AG08395 (cell line): Measurements from ENCODE around the gene FAM177B.
A peak's percentile ranks its signal among the peaks of the same experiment; 100 is the strongest.
"Not testable (repeated sequence)": the region's sequence is repeated elsewhere in the genome, so short reads cannot be mapped to it uniquely, and the experiment has no call there.

Experiments
- DNase-seq: peaks from one replicate; pipeline ENCODE4 v3.0.0; 2012; ENCODE audit warnings: mixed read lengths, low spot score

FAM177B gene

DNA sequence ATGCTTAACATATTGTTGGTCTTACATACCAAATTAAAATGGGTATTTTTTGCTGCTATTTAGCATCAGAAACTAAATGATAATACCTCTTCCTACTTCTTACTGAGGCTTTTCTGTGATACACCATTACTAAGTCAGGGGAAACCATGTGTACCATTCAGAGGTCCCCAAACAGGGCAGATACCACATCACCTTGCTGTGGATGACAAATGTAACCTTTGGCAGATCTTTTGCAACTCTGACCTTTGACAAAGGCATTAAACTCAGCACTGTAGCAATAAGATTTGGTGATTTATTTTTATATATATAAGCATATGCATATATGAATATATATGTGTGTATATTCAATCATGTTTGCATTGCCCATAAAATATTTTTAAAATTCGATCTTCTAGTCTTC is 2.9 kb downstream of the FAM177B start:
- no peak for DNase-seq

DNA sequence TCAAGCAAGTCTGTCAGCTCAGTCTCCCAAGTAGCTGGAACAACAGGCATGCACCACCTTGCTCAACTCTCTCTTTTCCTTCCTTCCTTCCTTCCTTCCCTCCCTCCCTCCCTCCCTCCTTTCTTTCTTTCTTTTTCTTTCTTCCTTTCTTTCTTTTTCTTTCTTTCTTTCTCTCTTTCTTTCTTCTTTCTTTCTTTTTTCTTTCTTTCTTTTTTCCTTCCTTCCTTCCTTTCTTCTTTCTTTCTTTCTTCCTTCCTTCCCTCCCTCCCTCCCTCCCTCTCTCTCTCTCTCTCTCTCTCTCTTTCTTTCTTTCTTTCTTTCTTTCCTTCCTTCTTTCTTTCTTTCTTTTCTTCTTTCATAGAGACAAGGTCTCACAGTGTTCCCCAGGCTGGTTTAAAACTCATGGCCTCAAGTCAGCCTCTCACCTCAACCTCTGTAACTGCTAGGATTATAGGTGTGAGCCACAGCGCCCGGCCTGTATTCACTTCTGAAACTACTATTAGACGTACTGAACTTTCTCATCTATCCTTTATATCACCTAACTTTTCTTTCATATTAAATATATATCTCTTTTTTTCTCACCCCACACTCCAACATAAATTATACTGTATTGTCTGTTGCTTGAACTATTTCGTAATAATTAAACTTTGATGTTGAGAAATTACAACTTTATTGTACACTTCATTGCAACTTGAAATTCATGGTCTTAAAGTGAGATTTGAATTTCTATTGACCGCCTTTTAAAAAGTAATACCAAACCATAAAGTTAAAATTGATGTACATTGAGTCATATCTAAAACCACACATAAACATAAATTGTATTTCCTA is 4.8 kb downstream of the FAM177B start:
- DNase-seq = not testable (repeated sequence)

DNA sequence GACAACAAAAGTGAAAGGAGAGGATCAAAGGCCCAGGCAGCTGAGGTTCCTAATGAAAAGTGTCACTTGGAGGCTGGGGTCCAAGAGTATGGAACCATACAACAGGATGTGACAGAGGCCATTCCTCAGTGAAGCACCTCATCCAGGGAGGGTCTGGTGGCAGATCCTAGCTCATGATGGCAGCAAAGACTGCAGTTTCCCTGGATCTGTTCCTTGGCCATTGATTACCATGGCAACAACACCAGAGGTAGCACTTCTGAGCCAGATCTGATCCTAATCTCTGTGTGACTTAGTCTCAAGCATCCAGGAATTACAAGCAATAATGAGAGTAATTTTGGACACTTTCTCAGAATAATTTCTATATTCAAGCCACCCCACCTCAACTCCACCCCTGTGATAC is 12.9 kb downstream of the FAM177B start:
- DNase-seq = no peak

DNA sequence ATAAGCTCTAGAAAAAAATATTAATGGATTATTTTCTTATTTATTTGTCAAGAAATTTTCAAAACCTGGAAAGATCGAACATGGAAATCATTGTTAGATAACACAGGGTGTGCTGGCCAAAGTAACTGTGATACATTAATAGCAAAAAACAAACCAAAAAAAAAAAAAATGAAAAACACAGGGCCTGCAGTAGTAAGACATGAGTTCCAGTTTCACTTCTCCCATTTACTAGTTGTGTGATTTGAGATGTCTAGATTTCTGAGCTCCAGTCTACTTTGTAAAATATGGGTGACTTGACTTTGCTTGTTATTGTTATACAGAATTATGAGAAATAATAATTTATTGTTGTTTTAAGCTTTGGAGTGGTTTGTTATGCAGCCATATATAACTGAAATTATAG is 13.6 kb downstream of the FAM177B start:
- no peak for DNase-seq

DNA sequence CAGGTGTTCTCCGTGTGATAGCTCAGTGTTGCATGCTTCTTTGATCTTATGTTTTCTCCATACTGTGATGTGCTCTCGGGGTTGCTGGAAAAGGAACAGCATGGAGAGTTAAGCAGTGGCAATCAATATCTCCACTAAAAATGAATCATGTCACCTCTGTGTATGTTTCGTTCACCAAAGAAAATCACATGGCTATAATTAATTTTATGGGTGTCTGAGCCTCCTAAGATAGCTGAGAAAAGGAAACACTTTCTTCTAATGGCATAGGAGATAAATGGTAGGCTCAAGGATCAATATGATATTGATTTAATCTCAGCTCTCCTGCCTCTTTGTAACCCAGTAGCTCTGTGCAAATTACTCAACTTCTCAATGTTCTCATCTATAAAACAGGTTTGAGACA is 14.3 kb downstream of the FAM177B start:
- no peak for DNase-seq

DNA sequence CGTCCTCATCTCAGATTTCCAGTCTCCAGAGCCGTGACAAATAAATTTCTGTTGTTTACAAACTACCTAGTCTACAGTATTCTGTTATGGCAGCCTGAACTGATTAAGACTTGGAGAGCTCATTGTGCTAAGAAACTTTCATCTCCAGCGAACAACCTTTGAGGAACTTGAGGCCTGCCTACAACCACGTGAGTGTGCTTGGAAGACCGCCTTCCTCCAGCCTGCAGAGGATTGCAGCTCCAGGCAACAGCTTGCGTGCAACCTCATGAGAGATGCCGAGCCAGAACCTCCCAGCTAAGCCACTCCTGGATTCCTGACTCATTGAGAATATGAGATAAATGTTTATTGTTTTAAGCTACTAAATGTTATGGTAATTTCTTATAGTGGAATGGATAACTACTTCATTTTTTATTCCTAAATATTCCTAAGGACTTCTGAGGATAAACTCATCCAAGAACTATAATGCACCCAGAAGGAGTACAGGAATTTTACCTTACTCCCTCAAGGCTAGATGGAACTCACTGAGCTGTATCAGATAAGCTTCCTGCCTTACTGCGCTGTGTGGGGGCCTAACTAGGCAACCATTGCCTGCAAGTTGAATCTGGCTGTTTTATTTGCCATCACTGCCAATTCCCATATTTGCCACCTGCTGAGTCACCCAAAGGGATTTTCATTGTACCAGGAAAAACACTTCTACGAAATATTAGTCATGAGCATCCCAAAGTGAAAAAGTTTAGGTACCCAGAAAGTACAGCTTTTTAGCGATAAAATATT is 17.6 kb downstream of the FAM177B start:
- DNase-seq = peak; percentile 89

DNA sequence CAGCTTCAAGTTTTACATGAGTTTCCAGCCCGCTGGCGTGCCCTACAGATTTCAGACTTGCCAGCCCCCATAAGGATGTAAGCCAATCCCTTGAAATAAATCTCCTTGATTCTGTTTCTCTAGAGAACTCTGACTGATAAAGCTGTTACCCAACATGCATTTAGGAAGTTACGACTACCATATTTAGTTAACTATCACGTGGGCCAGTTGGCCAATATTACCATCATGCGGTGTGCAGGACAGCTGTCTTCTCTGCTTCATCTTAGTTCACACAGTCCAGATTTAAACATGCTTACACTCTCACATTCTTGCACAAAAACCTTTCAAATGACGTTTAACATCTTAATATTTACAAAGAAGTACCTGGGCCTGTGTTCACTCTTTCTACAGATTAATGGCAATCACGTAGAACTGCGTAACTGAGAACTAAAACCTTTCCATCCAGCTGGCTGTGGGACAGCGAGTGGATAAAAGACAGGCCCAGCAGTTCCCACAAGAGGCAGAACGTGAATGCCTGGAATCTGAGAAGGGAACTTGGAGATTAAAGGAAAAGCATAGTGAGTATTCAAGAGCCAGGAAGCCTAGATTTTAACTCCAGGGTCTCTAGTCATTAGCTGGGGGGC is 20.8 kb downstream of the FAM177B start:
- no peak for DNase-seq

DNA sequence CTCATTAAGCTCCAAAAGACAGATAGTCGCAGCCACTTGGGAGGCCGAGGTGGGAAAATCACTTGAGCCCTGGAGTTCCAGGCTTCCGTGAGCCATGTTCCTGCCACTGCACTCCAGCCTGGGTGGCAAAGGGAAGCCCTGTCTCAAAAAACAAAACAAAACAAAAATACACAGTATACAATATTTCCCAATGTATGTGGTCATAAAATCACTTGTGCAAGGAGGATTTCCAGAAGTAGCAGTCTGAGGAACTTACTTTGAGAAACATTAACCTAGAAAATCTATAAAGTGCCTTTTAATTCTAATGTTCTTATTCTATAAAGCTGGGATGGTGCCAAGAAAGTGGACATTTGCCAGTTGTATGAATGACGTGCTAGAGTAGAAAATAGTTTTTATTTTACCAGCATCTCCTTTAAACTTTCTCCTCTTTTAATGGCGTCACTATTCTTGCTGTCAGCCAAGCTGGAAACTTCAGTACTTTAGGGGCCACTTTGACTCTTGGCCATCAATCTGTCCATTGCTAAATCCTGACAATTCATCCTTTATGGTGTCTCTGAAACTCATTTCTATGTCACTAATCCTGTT is 22.5 kb downstream of the FAM177B start:
- DNase-seq = no peak

DNA sequence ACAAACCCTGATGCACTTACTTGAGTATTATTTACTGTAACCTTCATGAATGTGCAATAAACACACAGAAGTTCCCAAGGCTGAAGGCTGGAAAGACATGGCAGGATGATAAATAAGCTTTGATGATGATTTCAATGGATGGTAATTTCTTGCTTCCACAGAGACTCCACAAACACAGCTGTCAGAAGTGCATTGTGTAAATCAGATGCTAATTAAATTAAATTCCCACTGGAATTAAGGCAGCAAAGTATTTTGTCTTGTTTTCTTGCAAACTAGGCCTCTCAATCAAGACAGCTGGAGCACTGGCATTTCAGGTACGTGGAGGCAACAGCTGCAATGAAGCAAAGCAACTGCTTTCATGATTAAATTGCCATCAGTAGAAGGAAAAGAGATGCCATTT is 24.1 kb downstream of the FAM177B start:
- no peak for DNase-seq

DNA sequence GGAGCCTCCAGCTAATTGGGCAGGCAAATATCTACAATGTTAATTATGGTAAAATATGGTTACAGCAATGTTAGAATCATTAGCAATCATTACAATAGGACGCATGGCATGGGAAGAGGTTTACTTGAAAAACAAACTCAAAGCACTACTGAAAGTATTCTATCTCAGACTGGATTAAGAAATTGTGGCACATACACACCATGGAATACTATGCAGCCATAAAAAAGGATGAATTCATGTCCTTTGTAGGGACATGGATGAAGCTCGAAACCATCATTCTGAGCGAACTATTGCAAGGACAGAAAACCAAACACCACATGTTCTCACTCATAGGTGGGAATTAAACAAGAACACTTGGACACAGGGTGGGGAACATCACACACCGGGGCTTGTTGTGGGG is 25.2 kb downstream of the FAM177B start:
- not testable (repeated sequence) for DNase-seq

DNA sequence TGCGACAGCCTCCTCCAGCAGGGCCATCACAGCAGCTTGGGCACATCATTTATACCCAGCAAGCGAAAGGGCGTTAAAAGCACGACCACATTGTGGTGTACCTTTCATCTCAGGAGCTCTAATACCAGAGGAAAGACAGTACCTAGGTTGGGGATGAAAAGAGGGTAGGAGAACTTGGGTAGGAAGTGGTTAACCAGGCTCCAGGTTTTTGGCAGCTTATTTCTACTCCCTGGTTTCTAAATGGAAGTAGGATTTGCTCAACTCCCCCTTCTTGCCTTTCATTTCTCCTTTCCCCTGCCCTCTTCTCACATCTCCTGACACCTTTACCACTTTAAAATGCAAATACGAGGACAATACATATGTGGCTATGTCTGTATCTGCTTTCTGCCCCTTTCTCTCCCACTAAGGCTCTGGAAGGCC is 30.2 kb downstream of the FAM177B start:
- no peak for DNase-seq

DNA sequence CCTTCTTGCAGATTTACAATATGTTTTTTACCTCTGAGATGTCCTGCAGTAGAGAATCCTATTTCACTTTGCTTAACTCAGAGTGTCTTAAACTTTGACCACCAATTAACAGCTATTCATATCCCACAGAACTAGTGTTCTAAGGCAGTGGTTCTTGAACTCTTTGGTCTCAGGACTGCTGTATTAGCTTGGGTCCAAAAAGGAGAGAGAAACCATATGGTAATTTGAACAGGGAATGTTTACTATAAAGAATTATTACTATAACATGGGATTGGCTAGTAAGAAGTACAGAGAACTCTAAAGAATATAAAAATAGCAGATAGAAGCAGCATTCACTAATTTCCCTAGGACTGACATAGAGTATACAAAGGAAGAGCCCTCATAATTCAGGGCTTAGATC is 31.6 kb downstream of the FAM177B start:
- DNase-seq = no peak

DNA sequence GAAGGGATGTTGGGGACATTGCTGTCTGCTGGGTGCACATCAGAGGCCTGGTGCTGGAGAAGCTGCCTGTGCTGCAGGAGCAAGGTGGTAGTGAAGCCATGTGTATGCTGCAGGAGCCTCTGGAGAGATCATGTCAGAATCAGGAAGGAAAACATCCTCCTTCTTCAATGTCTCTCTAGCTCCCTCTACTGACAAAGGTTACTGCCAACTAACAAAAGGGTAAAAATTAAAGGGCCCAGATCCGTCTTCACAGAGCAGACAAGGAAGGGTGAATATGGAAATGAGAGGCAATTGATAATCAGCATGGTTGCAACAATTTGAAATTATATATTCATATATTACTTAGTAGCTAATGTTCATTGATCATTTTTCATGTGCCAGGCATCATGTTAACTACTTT is 32.2 kb downstream of the FAM177B start:
- DNase-seq = no peak

DNA sequence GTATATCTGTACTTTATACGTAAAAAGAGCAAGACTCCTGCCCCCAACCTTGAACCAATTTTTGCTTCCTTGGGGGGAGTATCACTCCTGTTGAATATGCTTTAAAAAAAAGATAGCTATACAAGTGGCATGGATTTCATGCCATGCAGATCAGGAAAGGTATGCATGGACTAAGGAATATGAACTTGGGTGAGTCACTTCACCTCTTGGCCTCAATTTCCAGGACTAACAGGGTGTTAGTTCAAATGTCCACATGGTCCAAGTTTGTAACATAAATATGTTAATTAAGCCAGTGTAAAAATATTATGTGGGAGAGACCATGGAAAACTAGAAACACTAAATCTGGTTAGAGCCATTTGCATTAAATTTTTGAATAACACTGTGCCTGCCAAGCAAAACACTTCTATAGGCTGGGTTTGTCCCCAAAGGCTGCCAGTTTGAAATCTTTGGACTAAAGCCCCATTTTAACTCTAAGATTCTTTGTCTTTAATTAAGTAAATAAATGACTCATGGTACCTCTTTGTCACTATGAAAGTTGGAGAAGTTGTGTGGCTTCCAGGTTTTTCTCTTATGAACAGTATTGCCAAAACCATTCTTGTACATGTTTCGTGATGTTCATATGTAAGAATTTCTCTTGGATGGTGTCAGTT is 33.1 kb downstream of the FAM177B start:
- DNase-seq = no peak

DNA sequence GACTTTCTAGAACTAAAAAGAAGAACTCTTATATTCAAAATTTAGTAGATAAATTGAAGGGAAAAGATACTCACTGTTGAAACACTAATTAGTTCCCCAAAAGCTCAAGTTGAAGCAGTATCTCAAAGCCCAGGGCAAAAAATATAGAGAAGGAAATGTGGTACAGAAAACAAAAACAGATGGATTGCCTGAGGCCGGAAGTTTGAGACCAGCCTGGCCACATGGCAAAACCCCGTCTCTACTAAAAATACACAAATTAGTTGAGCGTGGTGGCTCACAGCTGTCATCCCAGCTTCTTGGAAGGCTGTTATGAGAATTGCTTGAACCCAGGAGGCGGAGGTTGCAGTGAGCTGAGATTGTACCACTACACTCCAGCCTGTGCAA is 36.0 kb downstream of the FAM177B start:
- DNase-seq = no peak

DNA sequence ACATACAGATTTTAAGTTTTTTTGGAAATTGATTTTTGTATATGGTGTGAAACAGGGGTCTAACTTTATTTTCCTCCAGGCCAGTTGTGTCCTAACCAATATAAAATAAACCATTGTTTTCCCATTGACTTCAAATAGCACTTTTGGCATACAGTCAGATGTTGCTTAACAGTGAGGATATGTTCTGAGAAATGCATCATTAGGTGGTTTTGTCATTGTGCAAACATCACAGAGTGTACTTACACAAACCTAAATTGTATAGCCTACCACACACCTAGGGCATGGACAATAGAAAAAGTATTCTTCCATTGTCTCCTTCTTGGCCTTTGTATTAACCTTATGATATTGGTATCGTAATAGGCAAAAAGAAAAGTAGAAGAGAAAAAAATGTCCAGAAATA is 40.5 kb downstream of the FAM177B start:
- no peak for DNase-seq

DNA sequence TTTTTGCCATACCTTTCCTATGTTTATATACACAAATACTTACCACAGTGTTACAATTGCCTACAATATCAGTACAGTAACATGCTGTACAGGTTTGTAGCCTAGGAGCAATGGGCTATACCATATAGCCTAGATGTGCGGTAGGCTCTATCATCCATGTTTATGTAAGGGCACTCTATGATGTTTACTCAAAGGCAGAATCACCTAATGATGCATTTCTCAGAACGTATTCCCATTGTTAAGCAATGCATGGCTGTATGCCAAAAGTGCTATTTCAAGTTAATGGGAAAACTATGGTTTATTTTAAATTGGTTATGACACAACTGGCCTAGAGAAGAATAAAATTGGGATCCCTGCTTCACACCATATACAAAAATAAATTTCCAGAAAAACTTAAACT is 41.0 kb downstream of the FAM177B start:
- no peak for DNase-seq

DNA sequence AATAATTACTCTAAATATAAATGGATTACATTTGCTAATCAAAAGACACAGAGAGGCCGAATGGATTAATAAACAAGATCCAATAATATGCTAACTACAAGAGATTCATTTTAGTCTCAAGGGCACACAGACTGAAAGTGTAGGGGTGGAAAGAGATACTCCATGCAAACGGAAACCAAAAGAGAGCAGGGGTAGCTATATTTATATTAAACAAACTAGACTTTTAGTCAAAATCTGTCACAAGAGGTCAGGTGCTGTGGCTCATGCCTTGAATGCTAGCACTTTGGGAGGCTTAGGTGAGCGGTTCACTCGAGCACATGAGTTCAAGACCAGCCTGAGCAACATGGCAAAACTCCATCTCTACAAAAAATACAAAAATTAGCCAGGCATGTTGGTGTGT is 44.2 kb downstream of the FAM177B start:
- DNase-seq = no peak

DNA sequence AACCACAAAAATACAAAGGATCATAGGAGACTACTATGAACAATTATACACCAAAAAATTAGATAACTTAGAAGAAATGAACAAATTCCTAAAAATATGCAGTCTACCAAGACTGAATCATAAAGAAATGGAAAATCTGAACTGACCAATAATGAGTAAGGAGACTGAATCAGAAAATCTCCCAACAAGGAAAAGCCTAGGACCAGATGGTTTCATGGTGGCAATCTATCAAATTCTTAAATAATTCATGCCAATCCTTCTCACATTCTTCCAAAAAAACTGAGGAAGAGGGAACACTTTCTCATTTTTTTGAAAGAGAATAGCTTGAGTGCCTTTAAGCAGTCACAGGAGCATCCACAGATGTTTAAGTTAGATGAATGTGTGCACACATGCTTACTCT is 46.0 kb downstream of the FAM177B start:
- DNase-seq = no peak

DNA sequence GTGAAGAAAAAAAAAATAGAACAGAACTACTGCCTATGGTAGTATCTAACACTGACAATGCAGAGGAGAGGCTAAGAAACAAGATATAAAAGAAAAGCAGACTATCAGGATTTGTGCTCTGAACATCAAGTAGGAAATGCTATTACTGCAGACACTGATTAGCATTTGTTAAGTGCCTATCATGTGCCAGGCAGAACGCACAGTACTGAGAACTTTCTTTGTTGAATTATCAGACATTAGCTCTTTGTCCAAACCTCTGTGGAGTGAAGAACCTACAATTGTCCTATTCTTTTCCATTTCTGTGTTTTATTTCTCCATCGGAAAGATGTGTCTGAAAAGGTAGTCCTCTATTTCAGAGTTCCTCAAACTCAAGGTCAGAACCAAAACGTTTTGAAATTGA is 47.4 kb downstream of the FAM177B start:
- DNase-seq = no peak

DNA sequence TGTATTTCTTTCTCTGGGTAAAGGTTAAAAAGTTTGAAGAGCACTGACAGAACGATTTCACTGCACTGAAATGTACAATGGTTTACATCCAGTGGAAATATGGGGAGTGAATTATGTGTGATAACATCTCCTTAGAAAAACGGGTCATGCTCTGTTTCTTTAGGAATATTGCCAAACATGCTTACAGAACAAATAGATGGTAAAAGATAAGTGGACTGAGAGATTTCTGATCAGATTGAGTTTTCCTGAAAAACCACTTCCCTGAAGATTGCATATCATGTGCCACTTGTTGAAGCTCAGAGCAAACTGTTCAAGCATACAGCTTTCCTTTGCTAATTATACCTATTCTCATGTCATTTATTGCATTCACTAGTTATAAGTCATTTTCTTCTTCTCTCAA is 47.9 kb downstream of the FAM177B start:
- DNase-seq = no peak

DNA sequence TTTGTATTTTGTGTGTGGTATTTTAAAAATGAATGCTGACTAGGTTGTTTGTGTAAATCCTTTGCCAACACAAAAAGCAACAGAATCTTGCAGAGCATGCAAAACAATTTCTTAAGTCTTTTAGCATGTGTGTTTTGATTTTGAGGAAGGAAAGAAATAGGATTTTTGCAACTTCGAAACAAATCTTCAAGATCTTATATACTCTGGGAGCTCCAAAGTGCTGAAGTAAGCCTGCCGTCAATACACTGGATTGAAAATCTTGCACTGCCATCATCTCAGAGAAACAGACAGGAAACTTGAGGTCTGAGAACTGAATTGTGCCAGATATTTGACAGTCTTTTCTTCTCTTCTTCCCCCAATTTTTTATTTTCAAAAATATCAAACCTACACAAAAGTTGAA is 48.5 kb downstream of the FAM177B start:
- no peak for DNase-seq
